Activated CD8-positive, alpha-beta memory T cell treated with anti-CD3 and anti-CD28 coated beads, Interleukin-2, amount 10 ng/mL, durations not matched to agents 7 days and 5 days (primary cell): ENCODE data around the gene HERPUD2. TPM values are rescaled to one million over a fixed set of nuclear protein-coding genes. Genes with fewer than 3 reads are reported as not detected.
"Not testable (repeated sequence)": the region's sequence is repeated elsewhere in the genome, so short reads cannot be mapped to it uniquely, and the experiment has no call there.

ENCODE experiments used
- ATAC-seq: fragments of 150-1000 bp; cut with Tn5 transposase; one replicate; pipeline ENCODE4 v1.10.0; 2021; ENCODE audit warnings: moderate library complexity
- CTCF ChIA-PET: fragments of 350-600 bp; sonication (Branson Sonifier 250); formaldehyde crosslinking; loops from one replicate; lab custom pipeline; 2021; ENCODE audit warnings: antibody characterized with exemption; lab: Charles Lee
- DNase-seq: peaks from one replicate; pipeline ENCODE4 v3.0.0-alpha.2; 2020
- H3K27ac Mint-ChIP-seq: one replicate; pipeline ENCODE4 v1.8.0; 2021; ENCODE audit warnings: mild to moderate bottlenecking, mixed read lengths
- H3K27me3 Mint-ChIP-seq: one replicate; pipeline ENCODE4 v1.8.0; 2021; ENCODE audit warnings: mixed read lengths
- H3K36me3 Mint-ChIP-seq: one replicate; pipeline ENCODE4 v1.8.0; 2021; ENCODE audit warnings: mild to moderate bottlenecking, mixed read lengths
- H3K4me1 Mint-ChIP-seq: one replicate; pipeline ENCODE4 v1.8.0; 2021; ENCODE audit warnings: mixed read lengths
- H3K4me3 Mint-ChIP-seq: one replicate; pipeline ENCODE4 v1.8.0; 2021; ENCODE audit warnings: mild to moderate bottlenecking, moderate library complexity, mixed read lengths
- H3K9me3 Mint-ChIP-seq: one replicate; pipeline ENCODE4 v1.8.0; 2022; ENCODE audit warnings: low read depth, mixed read lengths
- total RNA-seq, 2 experiments: library from RNA; stranded (reverse); gene quantifications; one replicate each; pipeline ENCODE4 v1.2.3, GENCODE V29; 2021

HERPUD2 gene
- total RNA-seq, 2 experiments from 2014 or later = 47.0 to 49.4 TPM

- Mint-ChIP-seq H3K27ac (no peak overlapping the region), H3K4me1 (no peaks in the 10 kb centered on the region), H3K9me3 (no peaks in the 10 kb centered on the region), H3K27me3 (no peaks in the 10 kb centered on the region), H3K4me3 (no peak overlapping the region), H3K36me3 (peaks cover 3% of the 10 kb centered on the region)
- CTCF ChIA-PET = no interaction called here
- DNase-seq (no peak), ATAC-seq (no peak)
These were observed 77.9 kb downstream of the HERPUD2 start for GRCh38 chr7:35617041-35617440.

- H3K4me1 Mint-ChIP-seq = no peaks in the 10 kb centered on the region
- CTCF ChIA-PET = interaction anchor here (0.5 to 3.1 kb wide), 2 partner anchors 11 to 349 kb away, joined by 3 to 10 read pairs; no protein-coding TSS in a partner anchor
- H3K27me3 Mint-ChIP-seq = no peaks in the 10 kb centered on the region
- H3K27ac Mint-ChIP-seq = no peak overlapping the region
- H3K9me3 Mint-ChIP-seq = peaks cover 2% of the 10 kb centered on the region
- H3K4me3 Mint-ChIP-seq = no peak overlapping the region
- DNase-seq (no peak), ATAC-seq (no peak)
- H3K36me3 Mint-ChIP-seq = peaks cover 2% of the 10 kb centered on the region
These were observed 81.8 kb downstream of the HERPUD2 start for GRCh38 chr7:35613150-35613549.

- CTCF ChIA-PET = interaction anchor here (0.9 kb wide), 1 partner anchor 18 kb away, joined by 3 read pairs; no protein-coding TSS in a partner anchor
- no peak overlapping the region for H3K4me3 Mint-ChIP-seq
These were observed 89.2 kb downstream of the HERPUD2 start for GRCh38 chr7:35605760-35606159.

GRCh38 chr7:35604595-35604994 lies 90.3 kb downstream of the HERPUD2 start:
- no peaks in the 10 kb centered on the region for H3K9me3 Mint-ChIP-seq
- H3K27me3 Mint-ChIP-seq = no peaks in the 10 kb centered on the region
- no peak overlapping the region for H3K27ac Mint-ChIP-seq
- ATAC-seq = no peak
- CTCF ChIA-PET = no interaction called here
- no peak for DNase-seq
- H3K4me3 Mint-ChIP-seq = no peak overlapping the region
- H3K36me3 Mint-ChIP-seq = no peaks in the 10 kb centered on the region
- no peaks in the 10 kb centered on the region for H3K4me1 Mint-ChIP-seq

More at GRCh38 chr7:35605760-35606159, 89.2 kb downstream of the HERPUD2 start:
- DNase-seq = no peak
- H3K27me3 Mint-ChIP-seq = no peaks in the 10 kb centered on the region
- H3K27ac Mint-ChIP-seq = no peak overlapping the region
- no peaks in the 10 kb centered on the region for H3K4me1 Mint-ChIP-seq
- H3K9me3 Mint-ChIP-seq = no peaks in the 10 kb centered on the region
- H3K36me3 Mint-ChIP-seq = no peaks in the 10 kb centered on the region
- ATAC-seq = no peak

- Mint-ChIP-seq H3K27me3 (no peaks in the 10 kb centered on the region), H3K9me3 (no peaks in the 10 kb centered on the region), H3K27ac (no peak overlapping the region), H3K36me3 (no peaks in the 10 kb centered on the region), H3K4me3 (no peak overlapping the region), H3K4me1 (peaks cover 6% of the 10 kb centered on the region)
- no peak for DNase-seq
- ATAC-seq = no peak
- CTCF ChIA-PET = interaction anchor here (1.3 kb wide), 1 partner anchor 25 kb away, joined by 4 read pairs; no protein-coding TSS in a partner anchor
These were observed 95.3 kb downstream of the HERPUD2 start for GRCh38 chr7:35599645-35600044.

GRCh38 chr7:35599061-35599460 lies 95.9 kb downstream of the HERPUD2 start:
- Mint-ChIP-seq H3K36me3 (no peaks in the 10 kb centered on the region), H3K27me3 (no peaks in the 10 kb centered on the region)

GRCh38 chr7:35596061-35596460 lies 98.9 kb downstream of the HERPUD2 start:
- H3K36me3 Mint-ChIP-seq = no peaks in the 10 kb centered on the region
- DNase-seq = no peak
- no peaks in the 10 kb centered on the region for H3K9me3 Mint-ChIP-seq
- no peak for ATAC-seq
- CTCF ChIA-PET = no interaction called here
- no peaks in the 10 kb centered on the region for H3K27me3 Mint-ChIP-seq
- H3K4me1 Mint-ChIP-seq = peaks cover 6% of the 10 kb centered on the region
- no peak overlapping the region for H3K27ac Mint-ChIP-seq
- no peak overlapping the region for H3K4me3 Mint-ChIP-seq

More at GRCh38 chr7:35599061-35599460, 95.9 kb downstream of the HERPUD2 start:
- DNase-seq (no peak), ATAC-seq (no peak)
- Mint-ChIP-seq H3K9me3 (no peaks in the 10 kb centered on the region), H3K27ac (no peak overlapping the region), H3K4me3 (no peak overlapping the region), H3K4me1 (peaks cover 6% of the 10 kb centered on the region)
- CTCF ChIA-PET = interaction anchor here (1.3 kb wide), 1 partner anchor 26 kb away, joined by 4 read pairs; no protein-coding TSS in a partner anchor

- no peak overlapping the region for H3K27ac Mint-ChIP-seq
- ATAC-seq (no peak), DNase-seq (no peak)
- CTCF ChIA-PET = interaction anchor here (0.6 to 0.7 kb wide), 2 partner anchors 14 to 313 kb away, joined by 3 read pairs; no protein-coding TSS in a partner anchor
- no peaks in the 10 kb centered on the region for H3K36me3 Mint-ChIP-seq
- no peaks in the 10 kb centered on the region for H3K27me3 Mint-ChIP-seq
- H3K9me3 Mint-ChIP-seq = no peaks in the 10 kb centered on the region
- H3K4me3 Mint-ChIP-seq = no peak overlapping the region
- peaks cover 6% of the 10 kb centered on the region for H3K4me1 Mint-ChIP-seq
These were observed 101.0 kb downstream of the HERPUD2 start for GRCh38 chr7:35593899-35594298.

- DNase-seq (no peak), ATAC-seq (no peak)
- Mint-ChIP-seq H3K4me3 (no peak overlapping the region), H3K4me1 (no peaks in the 10 kb centered on the region), H3K9me3 (no peaks in the 10 kb centered on the region), H3K27me3 (peaks cover 7% of the 10 kb centered on the region), H3K27ac (no peak overlapping the region), H3K36me3 (no peaks in the 10 kb centered on the region)
- CTCF ChIA-PET = no interaction called here
These were observed 106.3 kb downstream of the HERPUD2 start for GRCh38 chr7:35588647-35589046.

- no peak overlapping the region for H3K27ac Mint-ChIP-seq
- CTCF ChIA-PET = no interaction called here
- no peak for DNase-seq
These were observed 109.9 kb downstream of the HERPUD2 start for GRCh38 chr7:35584990-35585389.

GRCh38 chr7:35584533-35584932 lies 110.4 kb downstream of the HERPUD2 start:
- H3K4me3 Mint-ChIP-seq, ATAC-seq, H3K27me3 Mint-ChIP-seq, DNase-seq, H3K27ac Mint-ChIP-seq, H3K4me1 Mint-ChIP-seq, CTCF ChIA-PET, H3K36me3 Mint-ChIP-seq, H3K9me3 Mint-ChIP-seq: not testable (repeated sequence)

More at GRCh38 chr7:35584990-35585389, 109.9 kb downstream of the HERPUD2 start:
- Mint-ChIP-seq H3K36me3 (no peaks in the 10 kb centered on the region), H3K27me3 (peaks cover 7% of the 10 kb centered on the region), H3K4me1 (no peaks in the 10 kb centered on the region), H3K9me3 (no peaks in the 10 kb centered on the region), H3K4me3 (no peak overlapping the region)
- ATAC-seq = no peak

Other genes with a start within 250 kb of the HERPUD2 start
- gene SEPTIN7, start 105.9 kb upstream of the HERPUD2 start, total RNA-seq = 100 to 1,000 TPM; 192 to 237 TPM